ENCODE measurements around the gene YIF1B.

Gene YIF1B

DNA sequence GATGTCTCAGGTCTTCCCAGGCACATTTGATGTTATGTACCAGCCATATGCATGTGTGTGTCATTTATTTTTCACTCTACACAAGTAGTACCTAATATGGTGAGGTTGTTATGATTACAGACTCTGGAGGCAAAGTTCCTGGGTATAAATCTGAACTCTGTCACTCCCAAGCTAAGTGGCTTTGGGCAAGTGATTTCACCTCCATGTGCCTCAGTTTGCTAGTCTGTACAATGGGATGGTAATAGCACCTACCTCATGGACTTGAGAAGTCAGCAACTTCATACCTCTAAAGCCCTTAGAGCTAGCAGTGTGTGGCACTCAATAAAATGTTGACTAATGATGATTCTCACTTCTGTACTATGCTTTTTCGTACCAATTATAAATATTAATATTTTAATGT lies 16.0 kb upstream of the YIF1B start:
- DNase-seq: no peak

DNA sequence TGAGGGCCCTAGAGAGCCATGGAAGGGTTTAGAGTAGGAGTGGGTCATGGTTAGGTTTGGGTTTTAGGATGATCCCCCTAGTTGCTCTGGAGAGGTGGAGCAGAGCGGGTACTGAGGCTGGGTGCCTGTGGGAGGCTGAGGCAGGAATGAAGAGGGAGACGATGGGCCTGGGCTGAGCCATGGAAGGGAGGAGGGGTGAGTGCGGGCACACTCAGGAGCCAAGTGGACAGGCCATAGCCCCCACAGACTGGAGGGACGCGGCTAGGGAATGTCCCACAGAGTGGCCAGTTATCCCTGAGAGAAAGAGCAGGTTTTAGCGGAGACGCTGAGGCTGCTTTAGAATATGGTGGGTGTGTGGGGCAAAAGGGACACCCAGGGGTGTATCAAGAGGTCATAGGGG lies 13.9 kb upstream of the YIF1B start:
- DNase-seq: no peak

- no peak for DNase-seq
Measured at GRCh38 chr19:38326591-38326990, 10.8 kb upstream of the YIF1B start.

GRCh38 chr19:38324431-38324830 lies 8.7 kb upstream of the YIF1B start:
- no peak for DNase-seq

DNA sequence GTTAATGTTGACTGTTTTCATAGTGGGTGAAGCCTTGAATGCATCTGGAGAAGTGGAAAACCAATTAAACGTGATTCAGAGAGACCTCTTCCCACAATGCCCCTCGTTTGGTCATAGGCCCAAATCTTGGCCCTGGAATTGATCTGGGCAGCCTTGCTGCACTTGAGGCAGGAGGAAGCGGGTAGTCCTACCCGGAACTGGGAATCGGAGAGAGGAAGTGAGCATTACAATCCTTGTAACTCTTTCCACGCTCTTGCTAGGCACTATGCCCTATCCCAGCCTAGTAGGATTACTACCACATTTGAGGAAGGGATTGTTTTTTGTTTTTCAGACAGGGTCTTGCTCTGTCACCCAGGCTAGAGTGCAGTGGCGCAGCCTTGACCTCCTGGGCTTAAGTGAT lies 7.5 kb upstream of the YIF1B start:
- DNase-seq: no peak

GRCh38 chr19:38321646-38322196 lies 6.0 kb upstream of the YIF1B start:
- DNase-seq: no peak

GRCh38 chr19:38320969-38321339 lies 5.2 kb upstream of the YIF1B start:
- no peak for DNase-seq

DNA sequence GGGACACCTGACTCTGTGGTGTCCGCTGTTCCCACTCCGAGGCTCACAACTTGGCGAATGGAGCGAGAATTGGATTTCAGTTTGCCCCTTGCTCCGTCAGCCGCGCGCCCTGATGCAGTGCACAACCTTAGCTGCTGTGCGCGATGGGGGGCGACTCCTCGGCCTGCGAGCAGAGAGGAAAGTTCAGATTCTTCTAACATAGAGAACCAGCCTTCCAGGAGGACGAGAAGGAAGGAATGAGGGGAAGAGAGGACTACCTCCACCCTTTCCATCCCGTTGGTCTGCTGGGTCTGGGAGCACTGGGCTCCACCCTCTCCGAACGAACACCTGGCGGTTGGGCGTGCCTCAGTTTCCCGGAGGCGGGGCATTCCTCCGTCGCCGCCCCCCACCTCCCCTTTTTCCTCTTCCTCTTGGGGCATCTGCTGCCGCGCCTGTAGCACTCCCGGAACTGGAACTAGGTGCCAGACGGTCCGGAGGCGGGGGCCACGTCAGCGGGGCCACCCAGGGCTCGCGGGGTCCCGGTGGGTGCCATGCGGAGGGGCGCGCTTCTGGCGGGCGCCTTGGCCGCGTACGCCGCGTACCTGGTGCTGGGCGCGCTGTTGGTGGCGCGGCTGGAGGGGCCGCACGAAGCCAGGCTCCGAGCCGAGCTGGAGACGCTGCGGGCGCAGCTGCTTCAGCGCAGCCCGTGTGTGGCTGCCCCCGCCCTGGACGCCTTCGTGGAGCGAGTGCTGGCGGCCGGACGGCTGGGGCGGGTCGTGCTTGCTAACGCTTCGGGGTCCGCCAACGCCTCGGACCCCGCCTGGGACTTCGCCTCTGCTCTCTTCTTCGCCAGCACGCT lies 3.9 kb upstream of the YIF1B start, which contains the start of gene KCNK6:
TSS of gene KCNK6 (plus strand) at position 425 of the 838 bp plus-strand sequence. CDS start at position 531, 106 bp downstream.
- DNase-seq: no peak

DNA sequence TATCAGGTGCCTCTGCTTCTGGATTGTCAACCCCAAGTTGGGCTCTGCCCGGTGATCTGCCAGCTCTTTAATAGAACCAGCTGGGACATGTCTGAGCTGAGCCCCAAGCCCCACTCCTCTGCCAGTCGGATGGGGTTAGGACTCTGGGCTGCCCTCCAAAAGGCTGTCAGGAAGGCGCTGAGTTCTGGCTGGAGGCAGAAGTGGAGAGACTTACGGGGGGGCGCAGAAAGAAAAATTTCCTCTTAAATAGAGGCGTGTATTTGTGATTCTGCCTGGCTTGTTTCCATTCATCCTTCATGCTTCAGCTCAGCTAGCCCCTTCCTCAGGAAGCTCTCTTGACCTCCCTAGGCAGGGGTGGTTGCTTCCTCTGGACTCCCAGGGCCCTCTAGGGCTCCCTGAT lies 2.9 kb upstream of the YIF1B start:
- DNase-seq: no peak

- no peak for DNase-seq
Measured at GRCh38 chr19:38317104-38317612, 1.4 kb upstream of the YIF1B start.

GRCh38 chr19:38316477-38317067 lies 825 bp upstream of the YIF1B start:
- DNase-seq: no peak

- DNase-seq: no peak
Measured at GRCh38 chr19:38310986-38311385, 4.8 kb downstream of the YIF1B start.

DNA sequence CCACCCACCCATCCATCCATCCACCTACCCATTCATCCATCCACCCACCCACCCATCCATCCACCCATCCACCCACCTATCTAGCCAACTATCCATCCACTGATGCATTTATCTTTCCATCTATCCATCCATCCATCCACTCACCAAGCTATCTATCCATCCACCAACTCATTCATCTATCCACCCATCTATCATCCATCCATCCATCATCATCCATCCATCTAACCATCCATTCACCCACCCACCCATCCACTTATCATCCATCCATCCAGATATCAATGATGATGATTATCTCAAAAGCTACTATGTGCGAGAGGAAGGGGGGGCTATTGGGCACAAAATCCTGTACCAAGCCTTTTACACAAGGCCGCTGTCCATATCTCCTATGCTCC lies 5.5 kb downstream of the YIF1B start:
- no peak for DNase-seq

DNA sequence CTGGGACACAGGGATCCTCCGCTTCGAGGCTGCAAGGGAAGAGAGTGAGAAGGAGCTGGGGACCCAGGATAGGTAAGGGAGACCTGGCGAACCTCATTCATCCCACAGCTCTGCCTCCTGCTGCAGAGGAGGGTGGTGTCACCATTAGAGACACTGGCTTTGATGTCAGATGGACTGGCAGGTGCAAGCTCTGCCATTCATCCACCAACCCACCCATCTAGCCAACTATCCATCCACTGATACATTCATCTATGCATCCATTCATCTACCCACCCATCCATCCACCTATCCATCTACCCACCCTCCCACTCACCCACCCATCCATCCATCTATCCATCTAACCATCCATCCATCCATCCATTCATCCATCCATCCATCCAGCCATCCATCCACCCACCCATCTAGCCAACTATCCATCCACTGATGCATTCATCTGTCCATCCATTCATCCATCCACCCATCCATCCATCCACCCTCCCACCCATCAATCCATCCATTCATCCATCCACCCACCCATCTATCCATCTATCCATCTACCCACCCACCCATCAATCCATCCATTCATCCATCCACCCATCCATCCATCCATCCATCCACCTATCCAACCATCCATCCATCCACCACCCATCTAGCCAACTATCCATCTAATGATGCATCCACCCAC lies 6.0 kb downstream of the YIF1B start:
- no peak for DNase-seq

DNA sequence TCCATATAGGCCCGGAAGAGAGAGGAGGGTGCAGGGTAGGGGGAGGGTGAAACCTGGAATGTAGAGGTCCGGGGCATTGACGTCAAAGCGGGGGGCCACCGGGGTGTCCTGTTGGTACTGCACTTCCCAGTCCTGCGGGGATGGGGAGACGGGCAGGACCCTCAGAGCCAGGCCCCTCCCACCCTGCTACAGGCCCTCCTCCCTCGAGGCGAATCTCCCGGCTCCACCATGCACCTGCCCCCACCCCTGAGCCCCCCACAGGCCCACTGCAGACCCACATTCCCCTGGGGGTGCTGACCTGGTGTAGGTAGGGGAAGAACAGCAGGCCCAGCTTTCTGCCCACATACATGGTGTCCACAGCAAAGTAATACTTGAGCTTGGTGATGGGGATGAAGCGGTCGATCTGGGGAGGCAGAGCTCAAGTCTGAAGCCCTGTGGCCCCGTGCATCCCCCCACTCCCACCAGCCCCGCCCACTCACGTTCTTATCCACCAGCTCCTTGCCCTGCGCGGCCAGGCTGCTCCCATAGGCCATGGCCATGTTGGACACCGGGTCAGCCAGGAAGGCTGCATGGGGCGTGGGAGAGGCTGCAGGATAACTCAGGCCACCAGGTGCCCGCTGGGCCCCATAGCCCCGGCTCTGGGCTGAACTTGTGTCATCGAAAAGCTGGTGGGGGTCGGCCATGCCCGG lies 6.7 kb downstream of the YIF1B start:
- no peak for DNase-seq

DNA sequence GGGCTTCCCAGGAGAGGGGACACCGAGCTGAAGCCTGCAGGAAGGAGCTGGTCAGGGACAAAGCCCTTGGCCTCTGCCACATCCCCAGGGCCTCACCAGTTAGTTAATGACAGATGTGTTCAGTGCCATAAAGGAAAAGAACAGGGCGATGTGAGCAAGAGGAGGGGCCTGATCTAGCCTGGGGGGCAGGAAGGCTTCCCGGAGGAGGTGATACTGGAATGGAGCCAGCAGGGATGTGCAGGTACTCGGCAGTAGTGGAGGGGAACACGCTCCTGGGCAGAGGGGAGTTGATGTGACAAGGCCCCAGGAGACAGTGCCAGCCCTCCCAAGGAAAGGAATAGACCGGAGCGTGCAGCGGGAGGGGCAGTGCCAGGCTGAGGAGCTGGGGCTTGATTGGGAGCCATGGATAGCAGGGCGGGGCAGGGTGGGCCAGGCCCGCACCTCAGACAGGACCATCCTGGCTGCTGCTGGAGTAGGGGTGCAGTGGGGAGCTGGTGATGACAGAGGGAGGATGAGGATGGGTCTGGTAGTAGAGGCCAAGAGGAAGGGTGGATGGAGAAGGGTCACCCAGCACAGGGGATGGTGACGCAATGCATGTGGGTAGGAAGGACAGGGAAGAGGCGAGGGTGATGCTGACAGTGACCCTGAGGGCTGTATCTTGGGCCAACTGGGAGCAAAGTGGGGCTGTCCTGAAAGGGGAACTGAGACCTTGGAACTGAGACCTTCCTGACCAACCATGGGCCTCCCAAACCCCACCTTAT lies 7.6 kb downstream of the YIF1B start:
- no peak for DNase-seq

DNA sequence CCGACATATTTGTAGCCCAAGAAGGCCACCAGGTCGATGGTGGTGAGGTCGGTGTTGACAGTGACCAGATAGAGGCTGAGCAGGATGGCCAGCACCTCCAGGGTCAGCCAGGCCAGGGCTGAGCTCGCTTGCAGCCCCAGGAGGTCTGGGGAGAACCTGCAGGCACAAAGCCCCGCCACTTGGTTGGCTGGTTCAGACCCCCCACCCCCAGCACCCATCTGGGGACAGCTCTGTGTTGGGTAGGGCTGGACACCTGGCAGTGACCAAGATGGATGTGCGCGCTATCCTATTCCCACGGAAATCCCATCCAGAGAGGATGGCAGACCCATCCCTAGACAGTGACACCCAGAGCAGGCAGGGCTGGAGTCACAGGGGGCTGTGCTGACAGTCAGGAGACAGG lies 8.2 kb downstream of the YIF1B start:
- DNase-seq: no peak

DNA sequence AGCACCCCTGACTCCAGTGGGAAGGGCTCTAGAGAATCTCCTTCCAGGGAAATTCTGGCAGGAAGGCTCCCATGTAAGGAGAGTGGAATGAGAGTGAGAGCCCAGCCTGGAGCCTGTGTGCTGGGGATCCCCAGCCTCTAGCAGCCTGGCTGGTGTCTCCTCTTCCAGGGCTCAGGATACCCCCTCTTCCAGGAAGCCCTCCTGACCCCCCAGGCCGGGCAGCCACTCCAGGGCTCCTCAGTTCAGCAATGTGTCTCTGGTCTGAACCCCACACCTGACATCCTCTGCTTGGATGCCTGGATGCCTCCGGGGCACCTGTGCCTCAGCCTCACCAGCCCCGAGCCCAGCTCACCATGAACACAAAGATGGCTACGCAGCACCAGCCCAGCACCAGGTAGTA lies 8.7 kb downstream of the YIF1B start:
- no peak for DNase-seq

DNA sequence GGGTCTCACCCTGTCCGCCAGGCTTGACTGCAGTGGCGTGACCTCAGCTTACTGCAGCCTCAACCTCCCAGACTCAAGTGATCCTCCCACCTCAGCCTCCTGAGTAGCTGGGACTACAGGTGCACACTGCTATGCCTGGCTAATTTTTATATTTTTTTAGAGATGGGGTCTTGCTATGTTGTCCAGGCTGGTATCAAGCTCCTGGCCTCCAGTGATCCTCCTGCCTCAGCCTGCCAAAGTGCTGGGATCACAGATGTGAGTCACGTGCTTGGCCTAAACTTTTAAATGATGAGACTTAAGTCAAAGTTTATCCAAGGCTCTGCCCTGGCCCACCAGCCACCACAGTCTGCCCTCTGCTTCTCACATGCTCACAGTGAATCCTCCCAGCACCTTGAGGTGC lies 9.5 kb downstream of the YIF1B start:
- no peak for DNase-seq

GRCh38 chr19:38304866-38305429 lies 10.8 kb downstream of the YIF1B start:
- no peak for DNase-seq

GRCh38 chr19:38304352-38304865 lies 11.3 kb downstream of the YIF1B start:
- DNase-seq: no peak
